Measurements from ENCODE around the gene EDEM3.

The EDEM3 gene

DNA sequence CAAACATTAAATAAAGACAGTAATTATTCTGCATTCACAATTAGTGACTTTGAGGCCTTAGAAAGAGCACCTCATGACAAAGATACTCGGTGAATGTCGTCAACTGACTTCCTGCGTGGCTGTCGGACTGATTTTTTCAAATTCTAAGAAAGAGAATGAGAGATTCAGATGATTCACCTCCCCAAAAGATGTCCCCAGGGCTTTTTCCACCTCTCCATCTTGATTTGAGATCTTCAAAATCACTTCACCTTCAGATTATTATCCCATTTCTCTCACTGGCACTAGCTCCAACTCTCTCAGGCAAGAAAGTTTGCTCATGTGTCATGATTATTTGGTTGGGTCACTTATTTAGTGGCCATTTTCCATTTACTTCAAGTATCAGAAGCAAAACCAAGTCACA, 5.0 kb upstream of the EDEM3 start:
- no peak for DNase-seq (ENCODE audit: low read depth)
- TF ChIP-seq CTCF (IDR thresholded peaks at IDR 0.05; ENCODE audit: low read depth, low read length, missing control alignments), result no peak
- no peak overlapping the region for H3K4me3 ChIP-seq (ENCODE audit: low read depth, low read length)

GRCh38 chr1:184759112-184759511, 4.5 kb upstream of the EDEM3 start:
- DNase-seq (ENCODE audit: low read depth), result no peak
- H3K4me3 ChIP-seq (ENCODE audit: low read depth, low read length), result no peak overlapping the region
- TF ChIP-seq CTCF (IDR thresholded peaks at IDR 0.05; ENCODE audit: low read depth, low read length, missing control alignments), result no peak

DNA sequence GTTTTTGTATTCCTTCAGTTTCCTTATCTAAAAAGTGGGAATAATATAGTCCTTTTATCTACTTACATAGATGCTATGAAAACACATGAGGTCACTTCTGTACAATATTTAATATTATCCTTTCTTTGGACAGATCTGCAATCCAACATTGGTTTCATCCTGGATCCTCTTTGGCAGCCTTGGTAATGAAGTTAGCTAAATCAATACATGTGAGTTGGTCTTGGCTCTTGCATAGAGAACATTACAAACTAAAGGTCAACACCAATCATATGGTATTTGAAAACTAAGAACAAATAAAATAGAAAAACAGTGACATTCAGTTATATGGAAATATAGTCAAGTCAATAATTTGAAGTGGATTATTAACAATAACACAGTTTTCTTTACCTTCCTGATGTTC, 3.2 kb upstream of the EDEM3 start:
- H3K4me3 ChIP-seq (ENCODE audit: low read depth, low read length), result no peak overlapping the region
- no peak for DNase-seq (ENCODE audit: low read depth)
- no peak for TF ChIP-seq CTCF (IDR thresholded peaks at IDR 0.05; ENCODE audit: low read depth, low read length, missing control alignments)

DNA sequence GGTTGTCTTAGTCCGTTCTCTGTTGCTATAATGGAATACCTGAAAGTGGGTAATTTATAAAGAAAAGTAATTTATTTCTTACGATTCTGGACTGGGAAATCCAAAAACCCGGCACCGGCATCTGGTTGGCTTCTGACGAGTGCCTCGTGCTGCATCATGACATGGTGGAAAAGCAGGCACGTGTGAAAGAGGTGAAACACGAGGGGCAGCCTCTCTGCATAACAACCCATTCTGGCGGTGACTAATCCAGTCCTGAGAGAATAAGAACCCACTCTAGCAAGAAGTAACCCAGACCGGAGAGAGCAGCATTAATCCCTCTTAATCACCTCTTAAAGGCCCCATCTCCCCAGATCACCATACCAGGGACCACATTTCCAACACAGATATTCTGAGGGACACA, 2.7 kb upstream of the EDEM3 start:
- H3K4me3 ChIP-seq (ENCODE audit: low read depth, low read length), result no peak overlapping the region
- no peak for TF ChIP-seq CTCF (IDR thresholded peaks at IDR 0.05; ENCODE audit: low read depth, low read length, missing control alignments)
- DNase-seq (ENCODE audit: low read depth), result no peak

GRCh38 chr1:184755226-184756065, 788 bp upstream of the EDEM3 start:
- H3K4me3 ChIP-seq (ENCODE audit: low read depth, low read length), result peak overlapping the region; percentile 73
- no peak for TF ChIP-seq CTCF (IDR thresholded peaks at IDR 0.05; ENCODE audit: low read depth, low read length, missing control alignments)
- DNase-seq (ENCODE audit: low read depth), result no peak

GRCh38 chr1:184753608-184754475, 816 bp downstream of the EDEM3 start:
- TF ChIP-seq CTCF (IDR thresholded peaks at IDR 0.05; ENCODE audit: low read depth, low read length, missing control alignments), result no peak
- no peak for DNase-seq (ENCODE audit: low read depth)
- H3K4me3 ChIP-seq (ENCODE audit: low read depth, low read length), result peak overlapping the region; percentile 73
